ENCODE results near the gene RSRC1.

RSRC1 gene

DNA sequence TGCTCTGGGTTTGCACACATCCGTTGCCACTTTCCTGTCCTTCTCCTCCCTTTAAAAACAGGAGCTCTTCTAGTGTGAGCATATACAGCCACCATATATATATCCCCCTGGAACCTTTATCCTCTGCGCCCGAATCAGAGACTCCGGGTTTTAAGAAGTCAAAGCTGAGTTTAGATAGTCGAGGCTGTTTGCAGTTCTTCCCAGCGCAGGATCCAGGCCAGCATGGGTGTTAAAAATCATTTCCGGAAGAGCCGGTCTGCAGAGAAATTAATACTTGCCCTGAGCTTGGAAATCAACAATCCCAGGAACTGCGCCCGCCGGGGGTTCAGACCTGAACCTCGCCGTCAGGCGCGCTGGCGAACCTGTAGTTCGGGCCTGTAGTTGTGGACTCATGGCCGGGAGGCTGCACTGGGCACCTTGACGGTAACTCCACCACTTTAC is 6.0 kb upstream of the RSRC1 start:
- Histone ChIP-seq H3K36me3 (ENCODE audit: low read length) (no peaks in the 10 kb centered on the region), H3K27ac (ENCODE audit: low read depth, low read length) (no peak overlapping the region), H3K9ac (ENCODE audit: low read length) (no peak overlapping the region), H3K9me3 (ENCODE audit: insufficient read depth, low read length) (no peaks in the 10 kb centered on the region), H4K20me1 (ENCODE audit: low read depth, low read length) (no peaks in the 10 kb centered on the region), H3K79me2 (ENCODE audit: insufficient read depth, low read length) (peaks cover under 1% of the 10 kb centered on the region; the same call in 1 of the 2 replicates), H3K9me2 (replicated peaks; ENCODE audit: insufficient read depth, low read length) (no peaks in the 10 kb centered on the region), H3F3A (ENCODE audit: insufficient read depth) (peaks cover 12% of the 10 kb centered on the region; the same call in 1 of the 2 replicates), H3K4me3 (ENCODE audit: insufficient read depth, low read length, poor library complexity, severe bottlenecking) (no peak overlapping the region), H3K4me2 (ENCODE audit: low read depth, low read length, poor library complexity, severe bottlenecking) (no peak overlapping the region), H3K27me3 (ENCODE audit: low read length) (no peaks in the 10 kb centered on the region), H2AFZ (ENCODE audit: low read depth, low read length, severe bottlenecking) (no peak overlapping the region)
- no peak for TF ChIP-seq EZH2phosphoT487 (conservative IDR thresholded peaks at IDR 0.05; ENCODE audit: low read length)
- TF ChIP-seq, protein P1, sequence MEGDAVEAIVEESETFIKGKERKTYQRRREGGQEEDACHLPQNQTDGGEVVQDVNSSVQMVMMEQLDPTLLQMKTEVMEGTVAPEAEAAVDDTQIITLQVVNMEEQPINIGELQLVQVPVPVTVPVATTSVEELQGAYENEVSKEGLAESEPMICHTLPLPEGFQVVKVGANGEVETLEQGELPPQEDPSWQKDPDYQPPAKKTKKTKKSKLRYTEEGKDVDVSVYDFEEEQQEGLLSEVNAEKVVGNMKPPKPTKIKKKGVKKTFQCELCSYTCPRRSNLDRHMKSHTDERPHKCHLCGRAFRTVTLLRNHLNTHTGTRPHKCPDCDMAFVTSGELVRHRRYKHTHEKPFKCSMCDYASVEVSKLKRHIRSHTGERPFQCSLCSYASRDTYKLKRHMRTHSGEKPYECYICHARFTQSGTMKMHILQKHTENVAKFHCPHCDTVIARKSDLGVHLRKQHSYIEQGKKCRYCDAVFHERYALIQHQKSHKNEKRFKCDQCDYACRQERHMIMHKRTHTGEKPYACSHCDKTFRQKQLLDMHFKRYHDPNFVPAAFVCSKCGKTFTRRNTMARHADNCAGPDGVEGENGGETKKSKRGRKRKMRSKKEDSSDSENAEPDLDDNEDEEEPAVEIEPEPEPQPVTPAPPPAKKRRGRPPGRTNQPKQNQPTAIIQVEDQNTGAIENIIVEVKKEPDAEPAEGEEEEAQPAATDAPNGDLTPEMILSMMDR (IDR thresholded peaks at IDR 0.05; ENCODE audit: insufficient read depth, low read length, poor library complexity, severe bottlenecking), result no peak

GRCh38 chr3:158104431-158104921 is 5.4 kb upstream of the RSRC1 start:
- no peak for TF ChIP-seq EZH2phosphoT487 (conservative IDR thresholded peaks at IDR 0.05; ENCODE audit: low read length)
- TF ChIP-seq, protein P1 (IDR thresholded peaks at IDR 0.05; ENCODE audit: insufficient read depth, low read length, poor library complexity, severe bottlenecking), result no peak
- H3K36me3 ChIP-seq (ENCODE audit: low read length), result no peaks in the 10 kb centered on the region
- no peak overlapping the region for H3K4me3 ChIP-seq (ENCODE audit: insufficient read depth, low read length, poor library complexity, severe bottlenecking)
- peaks cover 18% of the 10 kb centered on the region; the same call in 1 of the 2 replicates for H3F3A ChIP-seq (ENCODE audit: insufficient read depth)
- H3K9me2 ChIP-seq (replicated peaks; ENCODE audit: insufficient read depth, low read length), result no peaks in the 10 kb centered on the region
- no peak overlapping the region for H2AFZ ChIP-seq (ENCODE audit: low read depth, low read length, severe bottlenecking)
- peaks cover 7% of the 10 kb centered on the region; the same call in 1 of the 2 replicates for H3K79me2 ChIP-seq (ENCODE audit: insufficient read depth, low read length)
- H4K20me1 ChIP-seq (ENCODE audit: low read depth, low read length), result no peaks in the 10 kb centered on the region
- H3K27ac ChIP-seq (ENCODE audit: low read depth, low read length), result no peak overlapping the region
- no peaks in the 10 kb centered on the region for H3K9me3 ChIP-seq (ENCODE audit: insufficient read depth, low read length)
- H3K4me2 ChIP-seq (ENCODE audit: low read depth, low read length, poor library complexity, severe bottlenecking), result no peak overlapping the region
- H3K27me3 ChIP-seq (ENCODE audit: low read length), result no peaks in the 10 kb centered on the region
- H3K9ac ChIP-seq (ENCODE audit: low read length), result no peak overlapping the region

- Histone ChIP-seq H3K27ac (ENCODE audit: low read depth, low read length) (no peak overlapping the region), H3K4me3 (ENCODE audit: insufficient read depth, low read length, poor library complexity, severe bottlenecking) (peak overlapping the region; percentile 99), H3K36me3 (ENCODE audit: low read length) (no peaks in the 10 kb centered on the region), H3K79me2 (ENCODE audit: insufficient read depth, low read length) (peaks cover 10% of the 10 kb centered on the region; the same call in 1 of the 2 replicates), H3K9me2 (replicated peaks; ENCODE audit: insufficient read depth, low read length) (no peaks in the 10 kb centered on the region), H3K9ac (ENCODE audit: low read length) (peak overlapping the region; percentile 67), H3K27me3 (ENCODE audit: low read length) (no peaks in the 10 kb centered on the region), H3K4me2 (ENCODE audit: low read depth, low read length, poor library complexity, severe bottlenecking) (peak overlapping the region; percentile 87), H4K20me1 (ENCODE audit: low read depth, low read length) (no peaks in the 10 kb centered on the region), H3K9me3 (ENCODE audit: insufficient read depth, low read length) (no peaks in the 10 kb centered on the region), H2AFZ (ENCODE audit: low read depth, low read length, severe bottlenecking) (no peak overlapping the region), H3F3A (ENCODE audit: insufficient read depth) (peaks cover 21% of the 10 kb centered on the region; the same call in 1 of the 2 replicates)
- no peak for TF ChIP-seq EZH2phosphoT487 (conservative IDR thresholded peaks at IDR 0.05; ENCODE audit: low read length)
These were observed 4.7 kb upstream of the RSRC1 start for GRCh38 chr3:158105119-158105709.

- Histone ChIP-seq H3K36me3 (ENCODE audit: low read length) (no peaks in the 10 kb centered on the region), H3K27ac (ENCODE audit: low read depth, low read length) (no peak overlapping the region), H3F3A (ENCODE audit: insufficient read depth) (peaks cover 21% of the 10 kb centered on the region; the same call in 1 of the 2 replicates), H3K4me2 (ENCODE audit: low read depth, low read length, poor library complexity, severe bottlenecking) (peak overlapping the region; percentile 87), H3K9ac (ENCODE audit: low read length) (peak overlapping the region; percentile 67), H3K4me3 (ENCODE audit: insufficient read depth, low read length, poor library complexity, severe bottlenecking) (peak overlapping the region; percentile 99), H4K20me1 (ENCODE audit: low read depth, low read length) (no peaks in the 10 kb centered on the region), H2AFZ (ENCODE audit: low read depth, low read length, severe bottlenecking) (peak overlapping the region; percentile 99), H3K27me3 (ENCODE audit: low read length) (no peaks in the 10 kb centered on the region), H3K79me2 (ENCODE audit: insufficient read depth, low read length) (peaks cover 16% of the 10 kb centered on the region), H3K9me3 (ENCODE audit: insufficient read depth, low read length) (no peaks in the 10 kb centered on the region), H3K9me2 (replicated peaks; ENCODE audit: insufficient read depth, low read length) (no peaks in the 10 kb centered on the region)
- TF ChIP-seq, protein P1 (IDR thresholded peaks at IDR 0.05; ENCODE audit: insufficient read depth, low read length, poor library complexity, severe bottlenecking), result no peak
- TF ChIP-seq EZH2phosphoT487 (conservative IDR thresholded peaks at IDR 0.05; ENCODE audit: low read length), result no peak
These were observed 4.1 kb upstream of the RSRC1 start for GRCh38 chr3:158105710-158106253.

Measured in SU-DHL-6 (cell line).